ENCODE data around the gene COL6A3. TPM values are rescaled to one million over a fixed set of nuclear protein-coding genes. Genes with fewer than 3 reads are reported as not detected.

COL6A3 gene
- total RNA-seq, 1 experiment from 2014 or later = 0.81 TPM

DNA sequence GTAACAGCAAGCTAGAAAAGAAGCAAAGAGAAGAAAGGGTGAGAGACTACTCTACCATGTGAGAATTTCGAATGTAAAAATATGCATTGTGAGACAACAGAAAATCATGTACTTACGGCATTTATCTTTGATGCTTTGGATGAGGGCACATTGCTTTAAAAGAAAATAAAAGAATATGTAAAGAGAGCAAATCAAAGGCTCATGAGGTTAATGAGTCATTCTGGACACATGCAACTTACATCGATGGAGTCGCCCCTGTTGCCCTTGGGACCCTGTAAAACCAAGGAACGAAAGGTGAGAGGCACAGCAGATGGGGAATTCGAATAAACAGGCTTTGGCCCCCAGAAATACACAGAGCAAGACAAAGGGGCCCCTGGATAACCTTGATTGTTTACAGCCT, 69.0 kb downstream of the COL6A3 start:
- H3K27ac Mint-ChIP-seq = no peak overlapping the region
- no peak overlapping the region for H3K18ac ChIP-seq (ENCODE audit: insufficient read length, low read depth, low read length)
- H3K56ac ChIP-seq (ENCODE audit: insufficient read length, low read depth, low read length) = no peak overlapping the region

More for the DNA sequence above, 69.0 kb downstream of the COL6A3 start:
- no CpG with 5 or more reads among the region's 6 CpGs for WGBS (ENCODE audit: extremely low coverage, insufficient read length, low lambda C conversion rate)
- Histone ChIP-seq H2BK12ac (ENCODE audit: insufficient read length, low read depth, low read length) (no peak overlapping the region), H3K9ac (ENCODE audit: extremely low read depth, insufficient read length, low read length) (no peak overlapping the region), H2BK15ac (ENCODE audit: low read depth, low read length) (no peak overlapping the region), H2AFZ (ENCODE audit: low read length) (no peak overlapping the region), H3K4me2 (ENCODE audit: insufficient read depth, insufficient read length, low read length) (no peak overlapping the region), H2BK20ac (ENCODE audit: low read depth, low read length, poor library complexity, severe bottlenecking) (no peak overlapping the region), H4K91ac (ENCODE audit: insufficient read length, low read depth, low read length) (no peak overlapping the region), H4K8ac (replicated peaks; ENCODE audit: insufficient read length, low read depth, low read length) (no peak overlapping the region), H2BK5ac (ENCODE audit: insufficient read length, low read length) (no peak overlapping the region), H3K4ac (ENCODE audit: low read depth, low read length) (no peak overlapping the region), H4K5ac (ENCODE audit: insufficient read length, low read depth, low read length) (no peak overlapping the region), H3K14ac (ENCODE audit: insufficient read depth, low read length) (no peak overlapping the region), H3K27ac (ENCODE audit: insufficient read length, low read depth, low read length) (no peak overlapping the region), H3K79me1 (ENCODE audit: insufficient read depth, low read depth, low read length, poor library complexity, severe bottlenecking) (no peaks in the 10 kb centered on the region), H3K9me3 (ENCODE audit: control insufficient read depth, low read depth, low read length) (no peaks in the 10 kb centered on the region), H3K23ac (ENCODE audit: insufficient read length, low read depth, low read length) (no peak overlapping the region), H3K79me2 (ENCODE audit: insufficient read depth, low read length) (no peaks in the 10 kb centered on the region), H3T11ph (ENCODE audit: low read length) (no peak overlapping the region), H3K23me2 (ENCODE audit: insufficient read length, low read depth, low read length, poor library complexity, severe bottlenecking) (no peaks in the 10 kb centered on the region), H3K4me1 (ENCODE audit: insufficient read depth, low read length) (no peaks in the 10 kb centered on the region), H2AK5ac (ENCODE audit: insufficient read length, low read length) (no peak overlapping the region), H3K27me3 (ENCODE audit: insufficient read depth, low read length) (no peaks in the 10 kb centered on the region; the same call in 1 of the 2 replicates), H2BK120ac (ENCODE audit: low read depth, low read length, poor library complexity, severe bottlenecking) (no peak overlapping the region), H4K20me1 (ENCODE audit: control insufficient read depth, insufficient read depth, insufficient read length) (no peaks in the 10 kb centered on the region)
- peaks cover 8% of the 10 kb centered on the region for H3K27me3 Mint-ChIP-seq (ENCODE audit: low read depth)
- TF ChIP-seq, protein P1, sequence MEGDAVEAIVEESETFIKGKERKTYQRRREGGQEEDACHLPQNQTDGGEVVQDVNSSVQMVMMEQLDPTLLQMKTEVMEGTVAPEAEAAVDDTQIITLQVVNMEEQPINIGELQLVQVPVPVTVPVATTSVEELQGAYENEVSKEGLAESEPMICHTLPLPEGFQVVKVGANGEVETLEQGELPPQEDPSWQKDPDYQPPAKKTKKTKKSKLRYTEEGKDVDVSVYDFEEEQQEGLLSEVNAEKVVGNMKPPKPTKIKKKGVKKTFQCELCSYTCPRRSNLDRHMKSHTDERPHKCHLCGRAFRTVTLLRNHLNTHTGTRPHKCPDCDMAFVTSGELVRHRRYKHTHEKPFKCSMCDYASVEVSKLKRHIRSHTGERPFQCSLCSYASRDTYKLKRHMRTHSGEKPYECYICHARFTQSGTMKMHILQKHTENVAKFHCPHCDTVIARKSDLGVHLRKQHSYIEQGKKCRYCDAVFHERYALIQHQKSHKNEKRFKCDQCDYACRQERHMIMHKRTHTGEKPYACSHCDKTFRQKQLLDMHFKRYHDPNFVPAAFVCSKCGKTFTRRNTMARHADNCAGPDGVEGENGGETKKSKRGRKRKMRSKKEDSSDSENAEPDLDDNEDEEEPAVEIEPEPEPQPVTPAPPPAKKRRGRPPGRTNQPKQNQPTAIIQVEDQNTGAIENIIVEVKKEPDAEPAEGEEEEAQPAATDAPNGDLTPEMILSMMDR (conservative IDR thresholded peaks at IDR 0.05) = no peak
- DNase-seq = no peak
- peaks cover 0 to 2% of the 10 kb centered on the region in 2 experiments; a peak in 1 of 4 replicates for H3K4me1 Mint-ChIP-seq
- no peak overlapping the region for H3K4me3 Mint-ChIP-seq
- H3K36me3 Mint-ChIP-seq (ENCODE audit: insufficient read depth in 1 of 3, low read depth in 3 of 3) = no peaks in the 10 kb centered on the region; a peak in 1 of 7 replicates
- no peaks in the 10 kb centered on the region for H3K9me3 Mint-ChIP-seq

Data from H9 (cell line).